PC-3 (cell line): Measurements from ENCODE around the gene COL9A1. TPM values are rescaled to one million over a fixed set of nuclear protein-coding genes. Genes with fewer than 3 reads are reported as not detected.

Source experiments
- ATAC-seq: fragments of 200-7000 bp; cut with Tn5 transposase; 2 replicates; pipeline ENCODE4 v1.9.1; 2020; ENCODE audit warnings: mild to moderate bottlenecking, moderate library complexity
- BruUV-seq: library from RNA; stranded (reverse); fragments of 400-500 nt; replicated peaks from 2 replicates; lab custom pipeline; 2021; lab: Mats Ljungman, UMichigan
- CTCF ChIA-PET: fragments of 300-600 bp; sonication (Branson Sonifier 250); formaldehyde crosslinking; loops from one replicate; lab custom pipeline; 2022; ENCODE audit warnings: antibody characterized with exemption; lab: Charles Lee
- POLR2A ChIA-PET: fragments of 300-600 bp; sonication (Branson Sonifier 250); formaldehyde crosslinking; loops from one replicate; lab custom pipeline; 2022; ENCODE audit warnings: antibody characterized with exemption; ENCODE audit not compliant: unreplicated experiment; lab: Charles Lee
- DNase-seq: peaks from one replicate; pipeline ENCODE4 v3.0.0-alpha.2; 2015
- H2AFZ ChIP-seq: fragments of 300-600 bp; sonication (generic); 2 replicates; pipeline ENCODE4 v1.6.0; 2016; ENCODE audit warnings: antibody characterized with exemption, low read length
- H3F3A ChIP-seq: fragments of 300-600 bp; sonication (generic); one replicate; pipeline ENCODE4 v1.6.0; 2017; ENCODE audit warnings: antibody characterized with exemption, low read length, control low read depth, mild to moderate bottlenecking; ENCODE audit not compliant: unreplicated experiment
- H3K27ac ChIP-seq: fragments of 300-600 bp; sonication (generic); 2 replicates; pipeline ENCODE4 v1.5.1; 2016; ENCODE audit warnings: mild to moderate bottlenecking, low read length
- H3K27me3 ChIP-seq: fragments of 300-600 bp; sonication (generic); 2 replicates; pipeline ENCODE4 v1.6.1; 2016; ENCODE audit warnings: low read length, mixed read lengths
- H3K36me3 ChIP-seq: fragments of 300-600 bp; sonication (generic); 2 replicates; pipeline ENCODE4 v1.6.1; 2016; ENCODE audit warnings: low read depth, mixed run types, low read length, mixed read lengths
- H3K4me1 ChIP-seq: fragments of 300-600 bp; sonication (generic); 2 replicates; pipeline ENCODE4 v1.5.1; 2016; ENCODE audit warnings: low read length; ENCODE audit not compliant: insufficient read depth
- H3K4me2 ChIP-seq: fragments of 300-600 bp; sonication (generic); 2 replicates; pipeline ENCODE4 v1.6.0; 2016; ENCODE audit warnings: low read length
- H3K4me3 ChIP-seq: fragments of 300-600 bp; sonication (generic); 2 replicates; pipeline ENCODE4 v1.5.1; 2016; ENCODE audit warnings: mild to moderate bottlenecking, low read length, mixed read lengths
- H3K79me2 ChIP-seq: fragments of 300-600 bp; sonication (generic); 2 replicates; pipeline ENCODE4 v1.6.1; 2017; ENCODE audit warnings: low read length, mixed read lengths
- H3K9ac ChIP-seq: fragments of 300-600 bp; sonication (generic); 2 replicates; pipeline ENCODE4 v1.6.0; 2016; ENCODE audit warnings: mild to moderate bottlenecking, low read length
- H3K9me2 ChIP-seq: fragments of 300-600 bp; sonication (generic); replicated peaks from 2 replicates; pipeline ENCODE4 v1.6.1; 2016; ENCODE audit warnings: mixed run types, low read length, mixed read lengths
- H3K9me3 ChIP-seq: fragments of 300-600 bp; sonication (generic); 2 replicates; pipeline ENCODE4 v1.6.1; 2016; ENCODE audit warnings: low read length, mixed read lengths
- H4K20me1 ChIP-seq: fragments of 300-600 bp; sonication (generic); 2 replicates; pipeline ENCODE4 v1.6.1; 2016; ENCODE audit warnings: low read length, mixed read lengths
- EZH2 ChIP-seq: fragments of 300-600 bp; sonication (generic); IDR thresholded peaks from one replicate; pipeline ENCODE4 v1.6.1; 2017; ENCODE audit warnings: antibody characterized with exemption, mild to moderate bottlenecking, low read length; ENCODE audit not compliant: unreplicated experiment
- EZH2phosphoT487 ChIP-seq: fragments of 300-600 bp; sonication (generic); IDR thresholded peaks from 2 replicates; pipeline ENCODE4 v1.6.1; 2018; ENCODE audit warnings: mild to moderate bottlenecking, antibody characterized with exemption, low read length, borderline replicate concordance
- intact Hi-C: fragments of 100-400 bp; cut with micrococcal nuclease; formaldehyde crosslinking; loops from 2 replicates; pipeline ENCODE4 v1.9.0; 2023
- total RNA-seq: library from RNA; depleted of rRNA; stranded (reverse); fragments of >200 nt; gene quantifications from 2 replicates; pipeline ENCODE4 v1.2.3, GENCODE V29; 2014
- TF ChIP-seq, protein P1 (sequence below): fragments of 300-600 bp; sonication (generic); conservative IDR thresholded peaks from 2 replicates; pipeline ENCODE4 v1.5.1; 2017; ENCODE audit warnings: antibody characterized with exemption, low read depth, mild to moderate bottlenecking, low read length

The COL9A1 gene
- total RNA-seq, 1 experiment from 2014 or later, result not detected

DNA sequence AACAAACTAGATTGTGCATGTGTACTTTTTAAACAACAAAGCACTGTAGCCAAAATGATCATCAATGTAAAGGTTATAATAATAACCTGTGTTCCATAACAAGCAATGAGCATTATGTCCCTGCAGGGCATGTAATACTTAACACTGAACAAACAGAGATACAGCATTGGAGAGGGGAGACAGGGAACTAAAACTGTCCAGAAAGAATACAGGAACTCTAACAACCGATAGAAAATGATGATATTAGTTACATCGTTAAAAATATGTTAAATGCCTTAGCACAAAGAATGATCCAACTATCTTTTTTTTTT is 80.5 kb downstream of the COL9A1 start:
- Histone ChIP-seq H3K4me2 (no peak overlapping the region), H3K27me3 (0 out of 2 replicates have a peak, but pooled peaks cover 11% of the 10 kb centered on the region), H3K79me2 (no peaks in the 10 kb centered on the region), H3K4me1 (no peaks in the 10 kb centered on the region), H3K9me3 (no peaks in the 10 kb centered on the region), H3K9me2 (no peaks in the 10 kb centered on the region), H3F3A (no peaks in the 10 kb centered on the region), H3K9ac (no peak overlapping the region), H2AFZ (no peak overlapping the region), H4K20me1 (no peaks in the 10 kb centered on the region; the same call in 1 of the 2 replicates), H3K36me3 (no peaks in the 10 kb centered on the region), H3K4me3 (no peak overlapping the region), H3K27ac (no peak overlapping the region)
- DNase-seq (no peak), ATAC-seq (no peak)
- CTCF ChIA-PET, result interaction anchor here (1.8 kb wide), 2 partner anchors 67 to 298 kb away, joined by 5 to 18 read pairs; no protein-coding TSS in a partner anchor
- no peak for TF ChIP-seq EZH2phosphoT487
- TF ChIP-seq, protein P1, sequence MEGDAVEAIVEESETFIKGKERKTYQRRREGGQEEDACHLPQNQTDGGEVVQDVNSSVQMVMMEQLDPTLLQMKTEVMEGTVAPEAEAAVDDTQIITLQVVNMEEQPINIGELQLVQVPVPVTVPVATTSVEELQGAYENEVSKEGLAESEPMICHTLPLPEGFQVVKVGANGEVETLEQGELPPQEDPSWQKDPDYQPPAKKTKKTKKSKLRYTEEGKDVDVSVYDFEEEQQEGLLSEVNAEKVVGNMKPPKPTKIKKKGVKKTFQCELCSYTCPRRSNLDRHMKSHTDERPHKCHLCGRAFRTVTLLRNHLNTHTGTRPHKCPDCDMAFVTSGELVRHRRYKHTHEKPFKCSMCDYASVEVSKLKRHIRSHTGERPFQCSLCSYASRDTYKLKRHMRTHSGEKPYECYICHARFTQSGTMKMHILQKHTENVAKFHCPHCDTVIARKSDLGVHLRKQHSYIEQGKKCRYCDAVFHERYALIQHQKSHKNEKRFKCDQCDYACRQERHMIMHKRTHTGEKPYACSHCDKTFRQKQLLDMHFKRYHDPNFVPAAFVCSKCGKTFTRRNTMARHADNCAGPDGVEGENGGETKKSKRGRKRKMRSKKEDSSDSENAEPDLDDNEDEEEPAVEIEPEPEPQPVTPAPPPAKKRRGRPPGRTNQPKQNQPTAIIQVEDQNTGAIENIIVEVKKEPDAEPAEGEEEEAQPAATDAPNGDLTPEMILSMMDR, result no peak
- no peak for TF ChIP-seq EZH2
- POLR2A ChIA-PET, result no interaction called here
- intact Hi-C loops, result loop anchor here (5.0 kb wide), 1 partner anchor 465 kb away; no protein-coding TSS in a partner anchor
- no TSS peak for BruUV-seq

DNA sequence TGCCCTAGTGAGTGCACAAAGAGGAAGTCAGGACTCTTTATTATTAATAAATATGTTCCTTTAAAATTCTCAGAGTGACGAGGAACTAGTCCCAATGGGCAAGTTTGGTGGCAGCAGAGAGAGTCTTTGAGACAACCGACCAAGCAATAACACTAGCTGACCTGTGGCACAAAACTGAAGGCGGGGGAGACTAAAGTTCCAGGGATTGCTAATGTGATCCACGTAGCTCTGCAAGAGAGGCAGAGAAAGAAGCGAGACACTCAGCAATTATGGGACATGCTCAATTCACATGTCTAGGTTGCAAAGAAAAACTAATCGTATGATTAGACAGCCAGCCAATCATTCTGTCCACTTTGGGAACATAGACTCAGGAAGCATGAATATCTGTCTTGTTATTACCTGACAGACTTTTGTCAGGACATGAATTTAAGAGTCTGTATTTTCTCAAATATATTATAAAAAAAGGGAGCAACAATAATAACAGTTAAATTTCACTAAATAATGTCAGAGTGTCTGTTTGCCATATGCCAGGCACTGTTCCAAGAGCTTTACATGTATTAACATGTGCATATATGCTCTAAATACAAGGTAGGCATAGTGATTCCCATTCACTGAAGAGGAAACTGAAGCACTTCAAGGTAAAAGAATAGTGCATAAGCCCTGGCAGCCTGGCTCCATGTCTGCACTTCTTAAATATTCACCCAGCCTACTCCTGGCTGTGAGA is 81.0 kb downstream of the COL9A1 start:
- H2AFZ ChIP-seq, result no peak overlapping the region
- no peaks in the 10 kb centered on the region for H3K9me3 ChIP-seq
- no peaks in the 10 kb centered on the region for H3K79me2 ChIP-seq
- H3K27me3 ChIP-seq, result 0 out of 2 replicates have a peak, but pooled peaks cover 11% of the 10 kb centered on the region
- no peak overlapping the region for H3K9ac ChIP-seq
- no peaks in the 10 kb centered on the region; the same call in 1 of the 2 replicates for H4K20me1 ChIP-seq
- POLR2A ChIA-PET, result no interaction called here
- no peak overlapping the region for H3K27ac ChIP-seq
- H3K36me3 ChIP-seq, result no peaks in the 10 kb centered on the region
- CTCF ChIA-PET, result interaction anchor here (1.2 to 1.8 kb wide), 4 partner anchors 68 to 465 kb away, joined by 4 to 18 read pairs (median 10); no protein-coding TSS in a partner anchor
- no peaks in the 10 kb centered on the region for H3F3A ChIP-seq
- no peak for ATAC-seq
- no peak overlapping the region for H3K4me2 ChIP-seq
- no TSS peak for BruUV-seq
- no peaks in the 10 kb centered on the region for H3K9me2 ChIP-seq
- H3K4me1 ChIP-seq, result no peaks in the 10 kb centered on the region
- intact Hi-C loops, result loop anchor here (1.0 to 5.0 kb wide), 3 partner anchors 67 to 465 kb away; no protein-coding TSS in a partner anchor
- DNase-seq, result no peak
- no peak overlapping the region for H3K4me3 ChIP-seq
- TF ChIP-seq EZH2, result no peak
- TF ChIP-seq EZH2phosphoT487, result no peak
- TF ChIP-seq, protein P1, result no peak
